Endothelial cell of umbilical vein (primary cell): Measurements from ENCODE around the gene RAB2B.

Experiments used
- EZH2 ChIP-seq: IDR thresholded peaks from 2 replicates; pipeline ENCODE4 v1.6.1; 2012; ENCODE audit warnings: borderline replicate concordance, low read depth, mild to moderate bottlenecking, moderate library complexity, low read length, inconsistent platforms; ENCODE audit not compliant: severe bottlenecking
- GATA2 ChIP-seq: IDR thresholded peaks from 2 replicates; pipeline ENCODE4 v1.7.0; 2011; ENCODE audit warnings: low read depth, mild to moderate bottlenecking, moderate library complexity, mixed read lengths, low read length; ENCODE audit not compliant: insufficient read length, insufficient read depth
- JUN ChIP-seq: IDR thresholded peaks from 2 replicates; pipeline ENCODE4 v1.6.1; 2011; ENCODE audit warnings: borderline replicate concordance, low read depth; ENCODE audit not compliant: insufficient read length, insufficient read depth
- POLR2A ChIP-seq: IDR thresholded peaks from 2 replicates; pipeline ENCODE4 v1.6.1; 2012; ENCODE audit warnings: low read depth, mild to moderate bottlenecking, control low read depth, low read length
- POLR2AphosphoS5 ChIP-seq: IDR thresholded peaks from 2 replicates; pipeline ENCODE4 v1.6.1; 2012; ENCODE audit warnings: low read depth, mild to moderate bottlenecking, control low read depth, low read length, moderate library complexity; ENCODE audit not compliant: insufficient read depth
- TF ChIP-seq, protein P1 (sequence below), 2 donors: IDR thresholded peaks; 1 replicate in 1 of 2; 2 replicates in 1 of 2; pipeline ENCODE4 v1.5.1; 2011; ENCODE audit warnings: low read length in 2 of 2, mild to moderate bottlenecking in 2 of 2, moderate library complexity in 2 of 2, control low read depth in 1 of 2, inconsistent platforms in 1 of 2, low read depth in 1 of 2; ENCODE audit not compliant: insufficient read depth in 1 of 2; ENCODE audit errors: extremely low read depth in 1 of 2

DNA sequence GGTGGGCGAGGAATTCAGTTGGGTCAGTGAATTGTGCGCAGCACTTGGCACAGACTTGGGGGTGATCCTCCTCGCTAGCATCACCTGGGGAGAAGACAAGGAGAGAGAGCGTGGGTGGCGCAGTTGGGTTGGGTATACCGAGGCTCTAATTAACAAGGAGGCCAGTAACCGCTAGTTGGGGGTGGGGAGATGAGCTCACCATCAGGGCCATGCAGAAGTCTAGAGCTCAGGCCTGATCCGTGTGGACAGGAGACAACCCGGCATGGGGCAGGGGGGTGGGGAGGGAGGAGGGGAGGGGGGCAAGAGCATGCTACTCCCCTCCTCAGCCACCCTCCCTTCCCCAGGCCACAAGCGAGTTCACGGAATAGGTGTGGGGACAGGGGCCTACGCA, 48.8 kb upstream of the RAB2B start:
- TF ChIP-seq POLR2A (no peak), EZH2 (no peak), POLR2AphosphoS5 (no peak), JUN (no peak), GATA2 (no peak)
- TF ChIP-seq, protein P1, sequence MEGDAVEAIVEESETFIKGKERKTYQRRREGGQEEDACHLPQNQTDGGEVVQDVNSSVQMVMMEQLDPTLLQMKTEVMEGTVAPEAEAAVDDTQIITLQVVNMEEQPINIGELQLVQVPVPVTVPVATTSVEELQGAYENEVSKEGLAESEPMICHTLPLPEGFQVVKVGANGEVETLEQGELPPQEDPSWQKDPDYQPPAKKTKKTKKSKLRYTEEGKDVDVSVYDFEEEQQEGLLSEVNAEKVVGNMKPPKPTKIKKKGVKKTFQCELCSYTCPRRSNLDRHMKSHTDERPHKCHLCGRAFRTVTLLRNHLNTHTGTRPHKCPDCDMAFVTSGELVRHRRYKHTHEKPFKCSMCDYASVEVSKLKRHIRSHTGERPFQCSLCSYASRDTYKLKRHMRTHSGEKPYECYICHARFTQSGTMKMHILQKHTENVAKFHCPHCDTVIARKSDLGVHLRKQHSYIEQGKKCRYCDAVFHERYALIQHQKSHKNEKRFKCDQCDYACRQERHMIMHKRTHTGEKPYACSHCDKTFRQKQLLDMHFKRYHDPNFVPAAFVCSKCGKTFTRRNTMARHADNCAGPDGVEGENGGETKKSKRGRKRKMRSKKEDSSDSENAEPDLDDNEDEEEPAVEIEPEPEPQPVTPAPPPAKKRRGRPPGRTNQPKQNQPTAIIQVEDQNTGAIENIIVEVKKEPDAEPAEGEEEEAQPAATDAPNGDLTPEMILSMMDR (IDR thresholded peaks at IDR 0.05; ENCODE audit: extremely low read depth in 1 of 2, insufficient read depth in 1 of 2, low read depth in 1 of 2, low read length in 2 of 2): no peak
